A673 (cell line): ENCODE results near the gene TRABD2A. TPM values are rescaled to one million over a fixed set of nuclear protein-coding genes. Genes with fewer than 3 reads are reported as not detected.

Experiments
- BruUV-seq: library from RNA; stranded (reverse); fragments of 400-500 nt; replicated peaks from 2 replicates; lab custom pipeline; 2021; lab: Mats Ljungman, UMichigan
- CTCF ChIA-PET: fragments of 300-600 bp; sonication (Branson Sonifier 250); formaldehyde crosslinking; loops from one replicate; lab custom pipeline; 2022; ENCODE audit warnings: antibody characterized with exemption; lab: Charles Lee
- POLR2A ChIA-PET: fragments of 300-600 bp; sonication (Branson Sonifier 250); formaldehyde crosslinking; loops from one replicate; lab custom pipeline; 2022; ENCODE audit warnings: antibody characterized with exemption; ENCODE audit not compliant: low non-redundant PET; lab: Charles Lee
- DNase-seq: peaks from one replicate; pipeline ENCODE4 v3.0.0-alpha.2; 2015; ENCODE audit warnings: low spot score
- H3K27ac ChIP-seq: fragments of 200-600 bp; sonication (generic); 2 replicates; pipeline ENCODE4 v1.5.1; 2016; ENCODE audit warnings: mixed run types, low read depth, mild to moderate bottlenecking, mixed read lengths, antibody characterized with exemption, low read length; ENCODE audit not compliant: poor library complexity, severe bottlenecking
- H3K27me3 ChIP-seq: fragments of 200-600 bp; sonication (generic); replicated peaks from 2 replicates; pipeline ENCODE4 v1.6.1; 2017; ENCODE audit warnings: mixed run types, low read depth, mild to moderate bottlenecking, mixed read lengths, antibody characterized with exemption, low read length; ENCODE audit not compliant: insufficient read depth, poor library complexity
- H3K36me3 ChIP-seq: fragments of 200-600 bp; sonication (generic); 2 replicates; pipeline ENCODE4 v1.6.1; 2016; ENCODE audit warnings: mixed run types, mild to moderate bottlenecking, mixed read lengths, antibody characterized with exemption, low read length; ENCODE audit not compliant: insufficient read depth, poor library complexity, severe bottlenecking
- H3K4me1 ChIP-seq: fragments of 200-600 bp; sonication (generic); 2 replicates; pipeline ENCODE4 v1.6.1; 2017; ENCODE audit warnings: mixed run types, mild to moderate bottlenecking, mixed read lengths, antibody characterized with exemption, low read length; ENCODE audit not compliant: insufficient read depth, poor library complexity, severe bottlenecking
- H3K4me3 ChIP-seq: fragments of 200-600 bp; sonication (generic); 2 replicates; pipeline ENCODE4 v1.5.1; 2016; ENCODE audit warnings: low read depth, mixed run types, mild to moderate bottlenecking, mixed read lengths, low read length; ENCODE audit not compliant: poor library complexity, severe bottlenecking
- H3K9me3 ChIP-seq: fragments of 200-600 bp; sonication (generic); 2 replicates; pipeline ENCODE4 v1.6.1; 2016; ENCODE audit warnings: mixed run types, low read depth, mild to moderate bottlenecking, mixed read lengths, antibody characterized with exemption, low read length; ENCODE audit not compliant: poor library complexity, severe bottlenecking
- EZH2 ChIP-seq: fragments of 200-600 bp; sonication (generic); IDR thresholded peaks from 2 replicates; pipeline ENCODE4 v1.6.1; 2017; ENCODE audit warnings: borderline replicate concordance, low read depth, mild to moderate bottlenecking, mixed read lengths, antibody characterized with exemption, low read length; ENCODE audit not compliant: poor library complexity, severe bottlenecking
- intact Hi-C: fragments of 100-400 bp; cut with micrococcal nuclease; formaldehyde crosslinking; loops from one replicate; pipeline ENCODE4 v1.10.0; 2022; ENCODE audit not compliant: unreplicated experiment
- total RNA-seq: library from RNA; stranded (reverse); gene quantifications from 2 replicates; pipeline ENCODE4 v1.2.3, GENCODE V29; 2021
- TF ChIP-seq, protein P1 (sequence below): fragments of 300-800, 200-600 bp; sonication (generic); conservative IDR thresholded peaks from 2 replicates; pipeline ENCODE4 v1.5.1; 2017; ENCODE audit warnings: low read depth, mild to moderate bottlenecking, antibody characterized with exemption, low read length, moderate library complexity, mixed read lengths

TRABD2A gene
- total RNA-seq, 1 experiment from 2014 or later = 0.67 TPM

DNA sequence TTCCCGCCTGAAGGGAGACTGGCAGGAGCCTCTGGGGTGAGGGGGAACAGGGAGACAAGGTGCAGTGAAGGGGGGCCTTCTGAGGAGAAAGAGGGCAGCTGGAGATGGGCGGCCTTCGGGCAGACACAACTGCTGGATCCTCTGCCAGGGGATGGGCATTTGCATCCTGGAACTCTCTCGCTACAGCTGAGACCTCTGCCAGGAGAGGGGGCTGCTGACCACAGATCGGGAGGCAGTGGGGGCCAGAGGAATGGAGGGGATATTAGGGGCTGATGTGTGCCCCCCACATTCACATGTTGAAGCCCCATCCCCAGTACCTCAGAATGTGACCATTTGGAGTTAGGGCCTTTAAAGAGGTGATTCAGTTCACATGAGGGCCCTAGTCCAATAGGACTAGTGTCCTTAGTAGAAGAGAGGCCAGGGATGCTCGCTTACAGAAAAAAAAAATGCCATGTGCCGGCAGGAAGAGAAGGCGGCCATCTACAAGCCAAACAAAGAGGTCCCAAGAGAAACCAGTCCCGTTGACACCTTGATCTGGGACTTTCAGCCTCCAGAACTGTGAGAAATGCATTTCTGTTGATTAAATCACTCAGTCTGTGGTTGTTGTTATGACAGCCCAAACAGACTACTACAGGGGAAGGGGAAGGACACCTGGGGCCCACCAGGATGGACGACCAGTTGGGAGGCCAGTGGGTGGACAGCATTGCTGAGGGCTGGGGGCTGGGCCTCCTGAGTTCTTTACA, 50.0 kb downstream of the TRABD2A start:
- intact Hi-C loops = no loop called here
- H3K4me3 ChIP-seq = no peak overlapping the region
- TF ChIP-seq EZH2 = no peak
- TF ChIP-seq, protein P1, sequence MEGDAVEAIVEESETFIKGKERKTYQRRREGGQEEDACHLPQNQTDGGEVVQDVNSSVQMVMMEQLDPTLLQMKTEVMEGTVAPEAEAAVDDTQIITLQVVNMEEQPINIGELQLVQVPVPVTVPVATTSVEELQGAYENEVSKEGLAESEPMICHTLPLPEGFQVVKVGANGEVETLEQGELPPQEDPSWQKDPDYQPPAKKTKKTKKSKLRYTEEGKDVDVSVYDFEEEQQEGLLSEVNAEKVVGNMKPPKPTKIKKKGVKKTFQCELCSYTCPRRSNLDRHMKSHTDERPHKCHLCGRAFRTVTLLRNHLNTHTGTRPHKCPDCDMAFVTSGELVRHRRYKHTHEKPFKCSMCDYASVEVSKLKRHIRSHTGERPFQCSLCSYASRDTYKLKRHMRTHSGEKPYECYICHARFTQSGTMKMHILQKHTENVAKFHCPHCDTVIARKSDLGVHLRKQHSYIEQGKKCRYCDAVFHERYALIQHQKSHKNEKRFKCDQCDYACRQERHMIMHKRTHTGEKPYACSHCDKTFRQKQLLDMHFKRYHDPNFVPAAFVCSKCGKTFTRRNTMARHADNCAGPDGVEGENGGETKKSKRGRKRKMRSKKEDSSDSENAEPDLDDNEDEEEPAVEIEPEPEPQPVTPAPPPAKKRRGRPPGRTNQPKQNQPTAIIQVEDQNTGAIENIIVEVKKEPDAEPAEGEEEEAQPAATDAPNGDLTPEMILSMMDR = no peak
- H3K27ac ChIP-seq = no peak overlapping the region
- peaks cover 2% of the 10 kb centered on the region for H3K9me3 ChIP-seq
- H3K4me1 ChIP-seq = no peaks in the 10 kb centered on the region
- H3K27me3 ChIP-seq = no peaks in the 10 kb centered on the region
- BruUV-seq = no TSS peak
- H3K36me3 ChIP-seq = no peaks in the 10 kb centered on the region
- CTCF ChIA-PET = no interaction called here
- no peak for DNase-seq
- POLR2A ChIA-PET = no interaction called here

DNA sequence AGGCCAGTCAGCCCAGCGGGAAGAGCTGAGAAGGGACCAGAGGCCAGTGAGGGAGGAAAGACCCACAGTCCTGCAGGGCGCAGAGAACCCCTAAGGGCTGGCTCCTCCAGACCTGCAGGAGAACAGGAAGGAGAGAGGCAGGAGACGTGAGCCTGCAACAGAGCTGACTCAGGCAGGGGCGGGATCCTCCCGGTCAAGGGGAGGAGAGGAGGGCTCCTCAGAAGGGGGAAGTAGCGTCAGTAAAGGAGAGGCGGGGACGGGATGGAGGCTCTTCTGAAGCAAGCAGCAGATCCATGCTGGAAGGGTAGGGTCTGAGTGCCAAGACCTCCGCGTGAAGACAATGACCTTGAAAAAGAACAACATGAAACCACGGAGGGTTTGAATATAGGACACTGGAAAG, 50.8 kb downstream of the TRABD2A start:
- H3K27me3 ChIP-seq = no peaks in the 10 kb centered on the region
- H3K9me3 ChIP-seq = no peaks in the 10 kb centered on the region
- H3K4me3 ChIP-seq = no peak overlapping the region
- no peaks in the 10 kb centered on the region for H3K36me3 ChIP-seq
- TF ChIP-seq, protein P1 = no peak
- no peak for TF ChIP-seq EZH2
- no TSS peak for BruUV-seq
- intact Hi-C loops = no loop called here
- DNase-seq = no peak
- no peaks in the 10 kb centered on the region for H3K4me1 ChIP-seq
- ChIA-PET CTCF (interaction anchor here (0.6 kb wide), 1 partner anchor 288 kb away, joined by 4 read pairs; no protein-coding TSS in a partner anchor), POLR2A (no interaction called here)
- no peak overlapping the region for H3K27ac ChIP-seq

DNA sequence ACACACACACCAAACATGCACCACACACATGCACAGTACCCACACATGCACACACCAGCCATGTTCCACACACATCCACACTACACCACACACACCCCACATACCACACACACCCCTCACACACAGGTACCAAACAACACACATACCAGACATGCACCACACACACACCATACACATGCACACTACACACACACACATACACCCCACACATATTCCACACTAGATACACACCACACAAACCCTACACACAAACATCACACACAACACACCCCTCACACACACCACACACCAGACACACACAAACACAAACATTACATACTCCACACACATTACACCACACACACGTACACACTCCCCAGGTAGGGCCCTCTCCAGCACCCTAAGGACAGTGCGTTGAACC, 51.2 kb downstream of the TRABD2A start:
- no peak overlapping the region for H3K4me3 ChIP-seq
- no peak overlapping the region for H3K27ac ChIP-seq
- H3K36me3 ChIP-seq = no peaks in the 10 kb centered on the region
- DNase-seq = no peak
- POLR2A ChIA-PET = no interaction called here
- no TSS peak for BruUV-seq
- no peak for TF ChIP-seq EZH2
- TF ChIP-seq, protein P1 = no peak
- CTCF ChIA-PET = interaction anchor here (0.6 kb wide), 1 partner anchor 289 kb away, joined by 4 read pairs; no protein-coding TSS in a partner anchor
- intact Hi-C loops = no loop called here
- H3K9me3 ChIP-seq = no peaks in the 10 kb centered on the region
- H3K4me1 ChIP-seq = no peaks in the 10 kb centered on the region
- no peaks in the 10 kb centered on the region for H3K27me3 ChIP-seq
